GM21717 (cell line): Measurements from ENCODE around the gene OLIG3.

Experiments used
- ATAC-seq: cut with Tn5 transposase; IDR thresholded peaks from one replicate; pipeline ENCODE4 v1.9.1; 2021; ENCODE audit warnings: mild to moderate bottlenecking, moderate library complexity; ENCODE audit not compliant: unreplicated experiment

Gene OLIG3

DNA sequence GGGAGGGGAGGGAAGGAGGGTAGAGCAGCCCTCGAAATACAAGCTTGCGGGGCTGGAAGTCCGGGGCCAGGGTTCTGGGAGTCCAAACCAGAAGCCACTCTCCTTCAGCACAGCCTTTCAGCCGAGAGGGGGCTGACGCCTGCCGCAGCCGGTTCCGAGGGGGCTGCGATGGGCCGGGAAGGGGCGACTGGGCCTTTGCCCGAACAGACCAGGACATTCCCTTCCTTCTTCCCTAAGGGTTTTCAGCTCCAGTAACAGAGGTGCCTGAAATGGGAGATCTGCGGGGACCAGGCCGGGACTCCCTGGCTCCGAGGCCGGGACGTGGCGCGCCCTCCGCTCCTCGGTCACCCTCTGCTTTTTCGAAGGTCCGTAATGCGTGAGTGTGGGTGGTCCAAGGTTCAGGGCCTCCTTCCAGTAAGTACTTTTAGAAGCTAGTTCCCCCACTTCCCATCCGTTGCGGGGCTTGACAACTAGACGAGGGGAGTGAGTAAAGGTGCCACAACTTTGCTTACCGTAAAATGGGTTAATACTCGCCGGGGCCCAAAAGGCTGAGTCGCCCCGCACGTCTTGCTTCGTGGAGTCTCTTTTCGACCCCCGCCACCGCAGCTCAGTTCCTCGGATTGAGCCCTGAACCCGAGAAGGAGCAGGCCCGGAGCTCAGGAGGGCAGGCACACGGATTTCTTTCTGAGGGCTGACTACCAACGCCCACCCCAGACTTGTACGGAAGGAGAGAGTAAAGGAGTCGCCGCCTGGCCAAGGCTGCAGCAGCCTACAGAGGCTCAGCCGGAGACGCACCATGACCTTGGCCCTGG lies 2.9 kb upstream of the OLIG3 start:
- no peak for ATAC-seq

DNA sequence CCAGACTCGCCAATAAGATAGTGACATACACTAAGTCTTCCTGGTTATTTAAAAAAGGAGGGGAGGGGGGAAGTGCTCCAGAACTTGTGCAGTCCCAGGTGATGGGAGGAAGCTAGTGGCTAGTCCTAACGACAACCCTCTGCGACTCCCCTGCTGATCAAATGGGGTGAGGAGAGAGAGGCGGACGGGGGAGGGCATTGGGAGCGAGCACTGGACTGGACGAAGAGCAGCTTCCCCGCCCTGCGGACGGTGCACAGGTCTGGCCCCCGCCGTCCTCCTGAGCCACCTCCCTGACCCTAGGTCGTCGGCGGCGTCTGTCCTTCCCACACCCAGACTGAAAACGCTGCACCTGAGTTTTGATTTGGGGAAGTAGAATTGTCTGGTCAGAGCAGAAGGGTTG lies 2.2 kb upstream of the OLIG3 start:
- no peak for ATAC-seq

DNA sequence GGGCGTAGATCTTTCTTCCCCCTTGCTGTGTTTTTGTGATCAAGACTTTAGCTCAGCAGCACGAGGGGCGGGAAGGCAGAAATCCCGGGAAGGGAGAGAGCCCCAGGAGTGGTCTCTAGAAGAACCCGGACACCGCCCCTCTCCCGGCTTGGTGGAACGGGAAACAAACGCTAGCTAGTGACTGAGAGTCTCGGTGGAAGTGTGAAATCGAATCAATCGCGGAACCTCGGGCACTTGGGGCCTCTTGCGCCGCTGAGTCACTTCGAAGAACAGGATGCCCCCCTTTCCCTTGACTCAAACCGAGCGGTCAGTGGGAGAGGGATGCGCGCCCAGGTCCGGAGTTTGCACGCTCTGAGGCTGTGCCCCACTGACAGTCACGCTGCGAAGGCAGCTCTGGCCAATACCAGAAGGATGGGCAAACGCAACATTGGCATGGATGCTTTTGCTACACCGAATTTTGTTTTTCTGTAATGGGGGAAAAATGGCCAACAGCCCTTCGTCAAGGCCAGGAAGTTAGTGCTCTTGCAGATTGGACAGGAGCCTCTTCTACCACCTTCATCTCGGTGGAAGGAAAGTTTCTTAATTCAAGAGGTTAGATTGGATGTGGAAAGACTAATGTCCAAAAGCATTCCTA lies 1.6 kb upstream of the OLIG3 start:
- no peak for ATAC-seq

DNA sequence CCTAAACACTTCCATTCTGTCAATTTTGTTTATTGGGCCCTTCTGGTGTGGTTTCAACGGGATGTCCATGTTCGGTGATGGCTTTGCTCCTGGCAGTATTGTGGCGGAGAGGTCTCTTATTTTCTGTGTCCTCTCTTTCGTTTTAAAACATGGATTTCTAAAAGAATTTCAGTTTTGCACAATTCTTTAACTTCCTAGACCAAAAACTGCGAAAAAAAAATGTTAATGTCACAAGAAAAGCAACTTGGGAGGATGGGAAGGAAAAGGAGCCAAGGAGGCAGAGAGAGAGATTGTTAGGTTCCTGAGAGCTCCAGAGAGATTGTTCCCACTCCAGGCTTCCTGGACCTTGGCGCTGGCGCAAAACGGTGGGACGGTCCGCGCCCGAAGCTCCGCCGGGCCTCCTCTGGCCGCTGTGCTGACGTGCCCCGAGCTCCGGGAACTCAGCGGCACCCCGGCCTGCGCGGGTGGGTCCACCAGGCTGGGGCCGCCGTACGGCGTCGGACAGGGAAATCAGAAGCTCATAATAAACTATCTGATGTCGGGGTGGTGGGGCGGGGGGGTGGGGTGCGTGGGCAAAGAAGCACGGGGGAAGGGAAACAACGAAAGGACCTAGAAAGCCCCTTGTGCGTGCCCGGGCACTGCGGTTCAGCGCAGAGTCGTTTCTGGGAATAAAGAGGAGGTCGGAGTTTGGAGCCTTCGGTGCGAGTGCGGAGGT lies 951 bp upstream of the OLIG3 start:
- ATAC-seq = no peak

DNA sequence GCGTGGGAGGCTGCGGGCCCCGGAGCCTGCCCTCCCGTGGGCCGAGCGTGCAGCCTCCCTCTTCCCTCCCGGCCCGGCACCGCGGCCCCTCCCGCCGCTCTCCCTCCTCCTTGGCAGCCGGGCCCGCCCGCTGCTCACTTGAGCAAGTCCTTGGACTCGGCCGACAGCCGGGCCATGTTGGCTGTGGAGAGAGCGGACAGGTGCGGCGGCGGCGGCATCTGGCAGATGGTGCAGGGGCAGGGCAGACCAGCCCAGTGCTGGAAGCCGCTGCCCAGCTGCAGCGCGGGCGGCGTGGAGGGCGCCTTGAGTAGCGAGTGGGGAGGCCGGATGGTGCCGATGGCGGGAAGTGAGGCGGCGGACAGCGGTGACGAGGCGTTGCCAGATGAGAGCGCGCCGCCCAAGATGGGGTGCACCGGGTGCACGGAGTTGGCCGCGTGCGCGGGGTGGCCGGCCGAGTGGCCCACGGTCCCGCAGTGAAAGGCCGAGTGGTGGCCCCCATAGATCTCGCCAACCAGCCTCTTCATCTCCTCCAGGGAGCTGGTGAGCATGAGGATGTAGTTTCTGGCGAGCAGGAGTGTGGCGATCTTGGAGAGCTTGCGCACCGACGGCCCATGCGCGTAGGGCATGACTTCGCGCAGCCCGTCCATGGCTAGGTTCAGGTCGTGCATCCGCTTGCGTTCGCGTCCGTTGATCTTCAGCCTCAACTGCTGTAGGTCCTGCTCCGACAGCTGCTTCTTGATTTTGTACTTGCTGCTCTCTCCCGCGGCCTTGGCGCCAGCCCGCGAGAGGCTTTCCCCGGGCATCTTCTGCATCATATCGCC lies 766 bp downstream of the OLIG3 start:
- ATAC-seq = no peak

DNA sequence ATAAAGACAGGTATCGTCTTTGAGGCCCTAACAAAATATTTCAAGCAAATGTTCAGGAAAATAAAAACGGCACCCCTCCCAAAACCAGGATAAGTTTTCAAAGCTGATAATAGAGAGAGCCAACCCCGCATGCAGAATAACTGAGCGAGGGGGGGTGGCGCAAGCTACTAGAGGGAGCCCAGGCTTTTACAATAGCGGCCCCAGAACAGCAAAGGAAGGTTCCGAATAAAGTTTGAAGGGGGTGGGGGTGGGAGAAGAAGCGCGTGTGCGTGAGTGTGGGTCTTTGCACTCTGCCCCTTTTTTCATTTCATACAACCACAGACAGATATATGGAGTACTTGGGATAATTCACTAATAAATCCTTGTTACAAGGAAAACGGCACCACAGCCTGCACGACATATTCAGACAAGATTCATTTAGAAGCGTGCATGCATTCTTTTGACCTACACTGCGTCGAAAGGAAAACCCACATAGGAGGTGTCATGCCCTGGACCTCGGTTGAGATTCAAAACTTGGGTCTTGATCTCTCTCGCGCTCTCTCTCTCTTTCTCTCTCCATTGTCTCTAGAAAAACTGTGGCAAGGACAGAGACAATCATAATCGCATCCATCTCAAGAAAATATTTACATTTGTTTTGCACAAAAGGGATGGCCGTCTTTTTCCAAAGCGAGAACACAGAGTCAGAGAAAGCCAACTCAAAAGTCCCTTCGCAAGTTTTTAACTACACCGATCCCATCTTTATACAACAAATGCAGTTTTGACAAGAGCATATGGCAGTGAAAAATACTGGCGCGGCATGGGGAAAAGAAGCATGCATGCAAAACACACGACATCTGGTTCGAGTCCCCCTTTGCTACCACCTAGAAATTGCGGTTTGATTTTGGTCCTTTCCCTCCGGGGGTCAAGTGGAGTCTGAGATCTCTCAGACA lies 1.6 kb downstream of the OLIG3 start:
- ATAC-seq = no peak

DNA sequence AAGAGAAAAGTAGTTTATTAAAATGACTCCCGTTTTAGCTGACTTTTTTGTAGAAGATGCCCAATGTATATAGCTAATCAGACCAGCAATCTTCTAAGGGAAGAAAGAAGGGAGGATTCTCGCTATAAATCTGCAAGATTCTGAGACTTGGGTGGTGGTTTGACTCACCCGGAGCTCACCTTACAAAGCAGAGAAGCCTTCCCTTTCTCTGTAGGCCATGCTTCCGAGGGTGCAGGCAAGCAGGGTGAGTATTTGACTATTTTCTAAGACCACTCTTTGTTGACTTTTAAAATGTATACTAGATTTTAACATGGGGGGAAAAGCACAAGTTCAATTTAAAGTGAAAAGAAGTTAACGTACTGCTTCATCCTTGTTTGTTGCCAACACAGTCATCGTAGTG lies 2.7 kb downstream of the OLIG3 start:
- ATAC-seq = no peak

DNA sequence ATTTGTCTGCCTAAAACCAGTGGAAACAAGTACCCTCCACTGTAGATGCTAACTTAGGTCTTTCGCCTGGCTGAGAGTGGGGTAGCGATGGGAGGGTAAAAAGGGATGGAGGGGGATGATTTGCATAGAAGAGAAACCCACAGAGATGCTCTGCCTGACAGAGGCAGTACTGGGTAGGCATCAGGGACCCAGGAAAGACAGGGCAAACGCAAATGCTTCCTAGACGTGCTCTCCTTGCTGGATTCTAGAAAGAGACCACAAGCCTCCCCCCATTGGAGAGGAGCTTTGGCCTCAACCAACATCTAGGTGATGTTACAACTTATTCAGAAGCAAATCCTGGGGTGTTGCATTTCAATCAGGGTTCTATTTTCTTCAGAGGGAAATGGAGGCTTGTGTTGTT lies 3.2 kb downstream of the OLIG3 start:
- ATAC-seq = no peak

DNA sequence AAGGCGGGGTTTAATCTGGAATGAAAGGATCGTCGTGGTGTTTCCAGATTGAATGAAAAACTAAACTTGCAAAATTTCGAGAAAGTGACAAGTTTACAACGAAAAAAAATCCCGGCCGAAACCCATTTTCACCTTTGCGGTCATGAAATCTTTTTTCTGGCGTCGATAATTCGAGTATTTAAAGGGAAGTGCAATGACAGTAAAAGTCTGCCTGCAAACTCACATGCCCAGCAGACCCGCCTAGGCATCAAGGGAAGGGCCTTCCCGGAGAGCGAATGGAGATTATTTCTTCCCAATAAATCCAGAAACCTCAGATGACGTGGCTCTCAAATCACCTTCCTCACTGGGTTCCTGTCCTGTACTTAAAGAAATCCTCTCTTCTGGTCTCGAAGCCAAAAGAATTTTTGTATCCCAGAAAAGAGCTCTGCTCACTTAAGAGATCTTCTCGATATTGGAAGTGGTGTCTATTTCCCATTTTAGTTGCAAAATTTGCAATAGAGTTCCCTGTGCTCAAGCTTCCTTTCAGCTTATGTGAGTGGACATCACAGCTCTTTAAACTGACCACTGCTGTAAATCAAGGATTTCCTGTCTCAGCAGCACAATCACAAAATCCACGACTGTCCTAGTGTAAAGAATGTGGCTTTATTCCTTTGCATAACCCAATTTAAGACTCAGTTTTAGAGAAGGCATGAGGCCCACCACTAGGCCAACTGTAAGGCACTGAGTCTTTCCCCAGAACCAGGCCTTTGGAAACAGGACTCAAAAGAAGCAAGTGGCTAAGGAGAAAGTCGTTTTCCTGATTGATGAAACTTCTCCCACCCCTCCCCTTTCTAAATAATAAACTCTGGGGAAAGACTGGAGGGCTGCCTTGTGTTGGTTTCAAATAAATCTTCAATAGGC lies 3.9 kb downstream of the OLIG3 start:
- no peak for ATAC-seq

DNA sequence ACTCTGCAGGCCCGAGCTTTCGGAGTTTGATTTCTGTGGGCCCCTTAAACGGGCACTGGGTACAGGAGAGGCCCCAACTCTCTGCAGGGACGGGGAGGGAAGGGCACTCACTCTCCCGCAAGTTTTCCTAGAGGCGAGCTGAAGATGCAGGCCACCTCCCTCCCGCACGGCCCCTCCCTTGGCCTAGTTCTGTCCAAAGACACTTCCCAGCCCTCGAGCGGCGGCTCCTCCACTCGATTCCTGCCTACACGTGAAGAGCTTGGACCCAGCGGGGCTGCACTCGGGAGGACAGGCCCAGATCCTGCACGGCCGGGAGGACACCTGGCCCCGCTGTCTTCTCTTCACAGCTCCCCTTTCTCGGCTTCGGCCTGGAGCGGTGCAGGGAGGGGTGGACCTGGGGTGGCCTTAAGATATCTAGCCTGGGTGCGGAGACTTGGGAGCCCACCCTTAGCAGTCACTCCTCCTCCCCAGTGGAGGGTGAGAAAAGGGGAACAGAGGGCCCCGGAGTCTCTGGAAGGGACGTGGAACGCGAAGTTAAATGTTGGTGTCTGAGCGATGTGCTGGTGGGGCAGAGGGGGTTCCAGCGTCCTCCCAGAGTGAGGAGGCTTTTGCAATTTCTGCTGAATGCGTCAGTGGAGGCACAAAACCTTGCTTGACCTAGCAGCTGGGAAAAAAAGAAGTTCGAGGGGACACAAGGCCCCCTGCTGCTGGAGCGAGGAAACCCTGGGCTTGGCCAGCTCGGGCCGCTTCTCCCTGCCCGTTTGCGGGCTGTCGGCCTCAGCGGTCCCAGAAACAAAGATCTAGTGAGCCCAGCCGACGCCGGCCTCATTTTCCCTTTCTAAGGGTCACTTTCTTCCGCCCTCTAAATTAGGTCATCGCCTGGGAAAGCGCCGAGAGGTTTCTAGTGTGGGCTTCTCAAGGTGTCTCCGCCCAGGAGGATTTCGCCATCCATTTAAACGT lies 4.9 kb downstream of the OLIG3 start:
- ATAC-seq = no peak

DNA sequence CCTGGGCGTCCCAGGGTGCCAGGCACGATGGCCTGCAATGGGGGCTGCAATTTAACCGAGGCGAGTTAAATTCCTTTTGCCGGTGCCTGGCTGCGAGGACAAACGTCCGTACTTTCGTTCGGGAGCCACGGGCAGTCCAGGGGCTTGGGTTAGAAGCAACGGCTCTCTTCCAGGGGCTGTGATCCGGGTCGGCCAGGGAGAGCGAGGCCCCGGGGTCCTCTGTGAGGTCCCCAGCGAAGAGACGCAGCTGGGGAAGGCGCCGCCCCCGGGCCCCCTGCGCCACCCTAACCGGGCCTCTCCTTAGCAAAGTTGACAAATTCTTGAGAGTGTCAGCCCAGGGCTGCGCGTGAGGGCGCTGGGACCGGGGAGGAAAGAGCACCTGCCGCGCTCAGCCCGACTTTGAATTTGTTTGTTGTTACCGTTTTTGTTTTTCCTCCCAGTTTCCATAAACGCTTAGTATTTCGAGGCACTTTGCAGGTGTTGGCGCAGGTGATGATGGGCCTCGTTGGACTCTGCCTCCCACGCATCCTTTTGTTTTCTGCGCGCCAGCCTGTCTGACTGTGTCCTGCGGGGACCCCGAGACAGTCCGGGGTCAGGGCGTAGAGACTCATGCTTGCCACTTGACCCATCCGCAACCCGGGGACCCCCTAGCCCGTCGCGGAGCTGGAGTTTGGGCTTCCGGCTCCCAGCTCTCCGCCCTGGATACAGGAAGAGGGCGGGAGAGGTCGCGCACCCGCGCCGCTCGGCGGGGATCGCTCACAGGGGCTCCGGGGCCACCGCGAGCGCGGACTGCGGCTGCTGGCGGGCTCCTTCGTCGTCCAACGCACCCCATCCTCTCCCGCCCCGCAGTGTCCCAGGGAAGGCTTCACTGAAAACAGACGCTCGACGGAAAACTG lies 5.8 kb downstream of the OLIG3 start:
- no peak for ATAC-seq

DNA sequence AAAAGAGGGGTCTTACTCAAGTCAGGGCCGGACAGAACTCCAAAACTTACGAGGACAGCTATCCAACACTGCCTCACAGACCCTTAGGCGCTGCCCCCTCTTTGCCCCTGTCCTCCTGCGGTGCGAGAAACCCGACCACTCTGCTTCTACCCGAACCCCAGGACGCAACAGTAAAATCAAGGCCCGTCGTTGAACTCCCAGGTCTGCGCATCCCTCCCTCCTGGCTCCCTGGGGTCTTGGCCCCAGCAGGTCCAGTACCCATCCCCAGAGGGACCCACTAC lies 6.4 kb downstream of the OLIG3 start:
- no peak for ATAC-seq

DNA sequence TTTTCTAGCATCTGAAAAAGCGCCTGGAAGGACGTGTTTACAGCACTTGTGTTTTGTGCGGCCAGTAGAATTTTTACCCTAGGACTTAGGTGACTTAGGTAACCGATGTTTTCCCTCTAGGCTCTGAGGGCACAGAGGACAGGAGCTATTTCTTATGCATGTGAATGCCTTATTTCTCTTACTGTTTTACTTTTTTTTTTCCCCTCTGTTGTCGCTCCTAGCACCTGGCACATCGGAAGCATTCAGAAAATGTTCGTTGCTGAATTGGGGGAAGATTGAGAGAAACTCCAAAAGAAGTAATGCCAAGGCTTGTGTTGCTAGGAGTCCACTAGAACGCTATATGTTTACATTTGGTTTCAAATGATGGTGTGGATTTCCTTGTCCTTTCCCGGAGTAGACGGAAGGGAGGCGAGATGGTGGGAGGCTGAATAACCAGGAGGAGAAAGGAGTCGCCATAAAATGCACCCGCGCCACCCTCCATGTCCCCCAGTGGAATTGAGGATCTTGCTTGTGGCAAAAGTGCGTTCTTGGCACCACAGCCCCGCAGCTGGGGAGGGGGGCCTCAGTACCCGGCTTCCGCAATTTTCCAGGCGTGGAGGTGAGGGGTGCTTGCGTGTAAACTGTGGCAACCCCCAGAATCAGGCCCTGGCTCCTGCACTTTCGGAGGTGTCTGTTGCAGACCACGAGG lies 6.9 kb downstream of the OLIG3 start:
- no peak for ATAC-seq

DNA sequence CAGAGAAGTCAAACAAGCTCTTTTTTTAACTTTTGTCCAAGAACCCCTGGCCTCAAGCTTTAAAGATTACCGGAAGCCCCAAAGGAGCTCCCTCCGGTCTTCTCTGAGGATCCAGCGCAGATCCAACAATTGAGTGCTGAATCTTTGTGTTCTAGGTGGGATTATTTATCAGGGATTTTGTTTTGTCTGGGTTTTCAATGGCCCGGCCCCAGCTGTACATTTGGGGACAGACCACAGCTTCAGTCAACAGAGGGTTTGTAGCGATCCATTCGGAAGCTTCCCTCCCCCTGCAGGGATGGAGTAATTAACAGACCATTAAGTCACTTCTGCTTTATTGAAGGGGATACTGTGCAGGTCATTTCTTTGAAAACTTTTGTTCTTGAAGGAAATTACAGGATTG lies 7.8 kb downstream of the OLIG3 start:
- ATAC-seq = no peak

DNA sequence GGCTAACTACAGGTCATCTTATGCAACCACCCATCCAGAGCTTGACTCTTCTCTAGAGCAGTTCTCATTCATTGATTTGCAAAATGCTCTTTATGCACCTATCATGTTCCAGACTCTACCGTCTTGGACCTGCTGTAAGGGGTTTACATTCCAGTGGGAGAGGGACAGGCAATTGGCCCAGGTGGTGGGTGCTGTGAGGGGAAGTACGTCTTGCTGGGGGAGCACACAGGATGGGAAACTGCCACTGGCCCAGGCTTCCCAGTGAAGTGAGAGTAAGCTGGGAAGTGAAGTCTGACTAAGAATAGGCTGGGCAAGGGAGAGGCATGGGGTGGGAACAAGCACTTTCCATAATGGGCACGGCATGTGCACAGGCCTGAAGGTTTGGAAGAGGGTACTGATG lies 13.8 kb downstream of the OLIG3 start:
- no peak for ATAC-seq

DNA sequence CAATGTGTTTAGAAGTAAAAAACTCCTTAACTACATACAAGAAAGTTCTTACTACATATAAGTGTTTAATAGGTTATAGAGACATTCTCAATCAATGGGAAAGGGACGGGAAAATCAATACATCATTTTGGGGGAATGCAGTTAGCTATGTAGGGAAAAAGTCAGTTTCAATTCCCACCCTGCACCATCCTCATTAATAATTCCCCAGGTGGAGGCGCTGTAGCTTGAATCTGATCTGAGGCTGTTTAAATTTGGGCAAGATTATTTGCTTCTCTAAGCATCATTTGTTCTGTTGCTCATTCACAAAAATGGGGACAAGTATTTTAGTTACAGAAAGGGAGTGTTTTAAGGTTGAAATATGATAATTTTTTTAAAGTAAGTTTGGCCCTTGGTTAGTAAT lies 19.1 kb downstream of the OLIG3 start:
- no peak for ATAC-seq

DNA sequence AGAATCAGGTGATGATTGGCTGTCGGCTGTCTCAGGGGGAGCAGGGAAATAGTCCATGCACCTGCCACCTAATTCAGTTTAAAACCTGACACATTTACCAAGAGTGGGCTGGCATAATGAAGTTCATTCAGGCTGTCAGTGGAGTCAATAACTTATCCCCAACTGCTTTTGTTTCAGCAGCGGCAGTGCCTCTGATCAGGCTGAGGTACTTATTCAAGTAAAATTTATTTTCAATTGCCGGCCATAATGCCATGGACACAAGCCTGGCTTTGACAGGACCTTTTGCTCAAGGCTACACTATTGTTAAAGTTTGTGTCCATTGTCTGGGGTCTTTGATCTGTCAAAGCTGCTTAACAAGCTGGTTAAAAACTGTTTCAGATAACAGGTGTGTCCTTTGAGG lies 20.6 kb downstream of the OLIG3 start:
- ATAC-seq = no peak
